AG09319 (cell line): ENCODE measurements around the gene POR.

Experiments used
- DNase-seq: peaks from one replicate; pipeline ENCODE4 v3.0.0-alpha.2; 2010; ENCODE audit warnings: low read depth; ENCODE audit errors: extremely low read depth
- TF ChIP-seq, protein P1 (sequence below): IDR thresholded peaks from 2 replicates; pipeline ENCODE4 v1.5.1; 2011; ENCODE audit warnings: low read depth, mild to moderate bottlenecking, inconsistent platforms, low read length, moderate library complexity

The POR gene

DNA sequence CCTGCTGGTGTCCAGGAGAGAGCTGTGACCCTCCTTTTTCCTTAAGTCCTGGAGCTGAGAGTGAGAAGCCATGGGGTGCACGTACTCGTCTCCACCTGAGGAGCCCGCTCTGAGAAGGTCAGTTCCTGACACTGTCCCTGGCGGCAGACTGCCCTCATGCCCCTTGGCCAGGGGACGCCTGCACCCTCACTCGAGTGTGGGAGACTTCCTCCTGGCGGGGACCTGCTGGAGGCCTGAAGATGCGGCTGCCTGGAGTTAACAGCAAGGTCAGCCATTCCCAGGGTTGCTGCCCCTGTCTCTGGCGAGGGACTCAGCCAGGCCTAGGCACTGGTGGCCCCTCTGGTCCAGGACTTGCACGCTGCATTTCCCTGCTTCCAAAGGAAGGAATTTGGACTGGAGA, 53.1 kb downstream of the POR start:
- no peak for DNase-seq

DNA sequence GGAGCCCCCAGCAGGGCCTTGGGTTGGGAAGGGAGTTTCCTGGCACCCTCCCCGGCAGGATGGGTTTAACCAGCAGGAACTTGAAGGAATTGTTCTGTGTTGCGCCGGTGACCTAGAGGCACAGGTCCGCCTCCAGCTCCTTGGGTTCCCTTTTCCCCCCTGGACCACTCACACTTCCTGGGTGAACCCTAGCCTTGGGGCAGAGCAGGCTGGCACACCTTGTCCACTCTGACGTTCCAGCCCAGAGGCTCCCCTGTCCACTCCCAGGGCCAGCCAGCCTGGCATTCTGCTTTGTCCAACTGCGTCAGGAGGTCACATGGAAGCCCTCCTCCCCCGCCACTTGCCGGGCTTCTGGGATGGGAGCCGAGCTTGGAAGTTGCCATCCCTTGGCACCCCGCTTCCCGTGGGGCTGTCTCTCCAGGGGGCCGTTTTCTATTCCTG, 53.6 kb downstream of the POR start:
- DNase-seq: no peak
- TF ChIP-seq, protein P1, sequence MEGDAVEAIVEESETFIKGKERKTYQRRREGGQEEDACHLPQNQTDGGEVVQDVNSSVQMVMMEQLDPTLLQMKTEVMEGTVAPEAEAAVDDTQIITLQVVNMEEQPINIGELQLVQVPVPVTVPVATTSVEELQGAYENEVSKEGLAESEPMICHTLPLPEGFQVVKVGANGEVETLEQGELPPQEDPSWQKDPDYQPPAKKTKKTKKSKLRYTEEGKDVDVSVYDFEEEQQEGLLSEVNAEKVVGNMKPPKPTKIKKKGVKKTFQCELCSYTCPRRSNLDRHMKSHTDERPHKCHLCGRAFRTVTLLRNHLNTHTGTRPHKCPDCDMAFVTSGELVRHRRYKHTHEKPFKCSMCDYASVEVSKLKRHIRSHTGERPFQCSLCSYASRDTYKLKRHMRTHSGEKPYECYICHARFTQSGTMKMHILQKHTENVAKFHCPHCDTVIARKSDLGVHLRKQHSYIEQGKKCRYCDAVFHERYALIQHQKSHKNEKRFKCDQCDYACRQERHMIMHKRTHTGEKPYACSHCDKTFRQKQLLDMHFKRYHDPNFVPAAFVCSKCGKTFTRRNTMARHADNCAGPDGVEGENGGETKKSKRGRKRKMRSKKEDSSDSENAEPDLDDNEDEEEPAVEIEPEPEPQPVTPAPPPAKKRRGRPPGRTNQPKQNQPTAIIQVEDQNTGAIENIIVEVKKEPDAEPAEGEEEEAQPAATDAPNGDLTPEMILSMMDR: no peak

More for the DNA sequence above, 53.1 kb downstream of the POR start:
- TF ChIP-seq, protein P1: no peak

DNA sequence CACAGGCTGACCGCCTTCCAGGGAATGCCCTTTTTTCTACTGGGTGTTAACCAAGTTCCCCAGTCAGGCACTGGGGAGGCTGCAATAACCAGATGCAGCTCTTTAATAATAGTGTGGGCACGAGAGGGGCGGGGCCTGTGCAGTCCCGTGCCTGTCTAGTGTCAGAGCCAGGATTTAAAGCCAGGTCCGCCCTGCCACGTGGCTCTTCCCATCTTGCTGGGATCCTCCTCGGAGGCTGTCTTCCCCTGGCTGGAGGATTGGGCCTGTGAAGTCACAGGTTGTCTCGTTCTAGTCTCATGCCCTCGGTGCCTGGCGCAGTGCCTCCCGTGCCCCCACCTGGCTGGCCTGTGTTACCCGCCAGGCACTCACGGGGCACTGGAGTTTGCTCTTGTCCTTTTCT, 54.2 kb downstream of the POR start:
- TF ChIP-seq, protein P1: no peak

DNA sequence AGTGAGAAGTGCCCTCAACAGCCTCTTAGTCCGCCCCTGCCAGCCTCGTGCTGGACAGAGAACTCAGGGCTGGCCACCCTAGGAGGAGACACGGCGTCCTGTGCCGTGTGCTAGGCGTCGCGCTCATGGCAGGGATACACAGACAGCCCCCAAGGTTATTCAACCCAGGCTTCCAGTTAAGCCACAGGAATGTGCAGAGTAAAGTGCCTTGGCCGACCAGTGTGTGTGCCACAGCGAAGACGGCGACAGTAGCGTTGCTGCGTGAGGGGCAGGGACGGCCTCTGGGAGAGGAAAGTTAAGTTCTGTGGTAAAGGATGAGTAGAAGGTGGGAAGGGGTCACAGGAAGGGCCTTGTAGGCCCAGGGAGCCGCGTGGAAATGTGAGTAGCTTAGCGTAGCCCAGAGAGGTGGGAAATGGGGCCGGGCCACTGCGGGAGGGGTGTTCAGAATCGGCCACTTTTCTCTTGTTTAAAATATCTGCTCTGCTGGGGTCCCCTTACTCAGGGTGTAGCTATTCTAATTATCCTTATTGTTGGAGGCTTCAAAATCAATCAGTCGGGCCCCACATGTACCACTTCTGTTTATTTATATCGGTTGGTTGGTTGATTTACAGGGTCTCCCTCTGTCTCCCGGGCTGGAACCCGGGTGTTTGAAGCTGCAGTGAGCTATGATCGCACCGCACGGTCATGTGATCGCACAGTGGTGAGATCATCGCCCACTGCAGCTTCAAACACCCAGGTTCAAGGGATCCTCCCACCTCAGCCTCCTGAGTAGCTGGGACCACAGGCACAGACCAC, 54.9 kb downstream of the POR start:
- no peak for DNase-seq
- TF ChIP-seq, protein P1: no peak

More for the DNA sequence above, 54.2 kb downstream of the POR start:
- DNase-seq: no peak

DNA sequence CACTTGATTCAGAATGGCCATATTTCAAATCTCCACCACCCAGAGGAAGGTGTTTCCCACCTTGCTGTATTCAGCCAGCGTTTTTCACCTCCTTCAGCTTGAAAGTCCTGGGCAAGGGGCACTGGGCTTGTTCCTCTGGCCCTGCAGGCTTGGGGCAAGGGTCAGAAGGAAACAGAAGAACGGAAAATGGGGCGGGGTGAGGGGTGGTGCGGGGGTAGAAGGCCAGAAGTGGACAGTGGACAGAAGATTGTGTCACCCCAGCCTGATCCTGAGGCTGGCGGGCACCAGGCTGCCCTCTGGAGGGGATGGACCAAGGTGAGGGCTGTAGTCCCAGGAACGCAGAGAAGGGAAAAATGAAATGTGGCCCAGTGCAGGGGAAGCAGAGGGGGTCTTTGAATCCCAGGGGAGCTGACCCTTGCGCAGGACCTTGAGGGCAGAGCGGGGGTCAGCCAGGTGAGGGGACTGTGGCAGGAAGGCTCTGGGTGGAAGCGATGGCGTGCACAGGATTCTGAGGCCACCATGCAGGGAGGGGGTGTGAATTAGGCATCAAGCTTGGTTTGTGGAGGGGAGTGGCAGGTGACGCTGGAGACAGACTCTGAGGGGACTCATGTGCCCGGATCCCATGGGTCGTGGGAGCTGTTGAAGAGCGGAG, 56.5 kb downstream of the POR start:
- TF ChIP-seq, protein P1: no peak
- no peak for DNase-seq

DNA sequence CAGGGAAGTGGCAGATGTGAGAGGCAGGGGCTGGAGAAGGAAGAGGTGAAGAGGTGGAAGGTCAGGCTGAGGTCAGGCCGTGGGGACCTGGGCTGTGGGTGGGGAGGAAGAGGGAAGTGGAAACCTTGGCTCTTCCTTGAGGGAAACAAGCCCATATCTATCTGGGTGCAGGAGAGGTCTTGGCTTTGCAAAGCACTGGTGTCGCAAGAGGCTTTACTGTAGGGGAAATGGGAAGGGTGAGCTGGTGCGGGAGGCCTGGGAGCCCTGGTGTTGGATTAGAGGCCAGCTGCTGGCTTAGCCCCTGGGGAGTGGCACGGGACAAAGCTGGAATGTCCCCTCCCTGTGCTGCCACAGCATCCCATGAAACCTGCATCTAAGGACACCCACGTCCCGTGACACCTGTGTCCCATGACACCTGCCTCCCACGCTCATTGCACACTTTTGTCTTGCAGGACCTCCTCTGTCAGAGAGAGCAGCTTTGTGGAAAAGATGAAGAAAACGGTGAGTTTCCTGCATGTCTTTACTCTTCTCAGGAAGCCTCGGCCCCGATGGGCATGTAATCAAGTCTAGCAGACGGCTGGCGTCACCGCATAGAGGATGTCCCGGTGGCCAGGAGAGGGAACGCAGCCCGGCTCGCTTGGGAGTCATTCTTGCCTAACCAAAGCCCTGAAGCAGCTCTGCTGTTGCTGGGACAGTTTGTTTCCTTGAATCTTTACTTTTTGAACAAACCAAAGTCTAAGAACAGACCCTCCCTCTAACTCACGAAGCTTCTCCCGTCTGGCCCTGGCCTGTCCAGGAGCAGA, 57.2 kb downstream of the POR start:
- no peak for DNase-seq
- TF ChIP-seq, protein P1: no peak
